Stimulated activated CD8-positive, alpha-beta memory T cell treated with anti-CD3 and anti-CD28 coated beads, Interleukin-7, amount 100 ng/mL, for 1 hour (primary cell): ENCODE results near the gene HHATL.

Experiments used
- DNase-seq, 2 donors: peaks; one replicate each; pipeline ENCODE4 v3.0.0-alpha.2; 2020; ENCODE audit warnings: low read depth in 2 of 2

HHATL gene

DNA sequence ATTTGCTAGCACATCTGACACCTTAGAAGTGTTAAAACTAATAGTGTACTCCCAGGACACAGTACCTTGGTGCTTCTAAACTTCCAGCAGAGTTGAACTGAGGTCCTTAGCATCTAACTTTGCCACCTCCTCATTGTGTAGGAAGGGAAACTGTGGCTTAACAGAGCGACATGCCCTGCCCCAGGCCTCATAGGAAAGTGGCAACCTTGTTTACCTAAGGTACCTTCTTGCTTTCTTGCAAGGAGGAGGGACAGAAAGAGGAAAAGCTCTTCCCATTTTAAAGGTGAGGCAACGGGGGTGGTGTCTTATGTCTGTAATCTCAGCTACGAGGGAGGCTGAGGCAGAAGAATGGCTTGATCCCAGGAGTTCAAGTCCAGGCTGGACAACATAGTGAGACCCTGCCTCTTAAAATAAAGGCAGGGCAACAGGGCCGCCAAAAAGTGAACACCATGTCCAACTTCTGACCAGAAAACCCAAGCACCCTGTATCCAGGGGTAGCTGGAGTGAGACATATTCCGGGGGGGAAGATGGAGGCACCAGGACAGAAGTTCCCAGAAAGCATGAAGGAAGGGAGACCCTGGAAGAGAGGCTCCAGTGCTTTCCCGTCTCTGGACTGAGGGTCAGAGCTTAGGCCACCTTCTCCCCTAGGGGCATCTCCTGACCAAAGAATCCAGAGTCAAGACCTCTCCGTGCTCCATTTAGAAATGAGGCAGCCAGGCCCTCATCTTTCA is 17.8 kb downstream of the HHATL start:
- DNase-seq: no peak

- DNase-seq: no peak
Measured at GRCh38 chr3:42683875-42684598, 18.6 kb downstream of the HHATL start.

- DNase-seq: no peak
Measured at GRCh38 chr3:42682301-42683070, 20.1 kb downstream of the HHATL start.

- no peak for DNase-seq
Measured at GRCh38 chr3:42681361-42682038, 21.1 kb downstream of the HHATL start.

DNA sequence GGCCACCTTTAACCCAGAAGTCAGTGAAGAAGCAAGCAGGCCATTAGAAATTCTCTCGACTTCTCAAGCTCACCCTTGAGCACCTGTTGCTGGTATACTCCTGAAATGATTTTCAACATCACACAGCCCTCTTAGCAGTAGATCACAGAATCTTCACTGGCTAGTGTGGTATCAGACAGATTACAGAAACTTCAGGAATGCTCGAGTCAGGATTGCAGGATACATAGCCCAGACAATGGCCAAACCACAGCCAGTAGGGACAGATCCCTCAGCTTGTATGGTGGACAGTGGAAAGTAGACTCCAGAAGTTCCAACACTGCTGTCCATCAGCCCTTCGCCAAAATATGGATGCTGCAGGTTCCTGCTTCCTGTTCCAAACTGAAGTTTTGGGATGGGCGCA is 21.8 kb downstream of the HHATL start:
- DNase-seq: no peak

DNA sequence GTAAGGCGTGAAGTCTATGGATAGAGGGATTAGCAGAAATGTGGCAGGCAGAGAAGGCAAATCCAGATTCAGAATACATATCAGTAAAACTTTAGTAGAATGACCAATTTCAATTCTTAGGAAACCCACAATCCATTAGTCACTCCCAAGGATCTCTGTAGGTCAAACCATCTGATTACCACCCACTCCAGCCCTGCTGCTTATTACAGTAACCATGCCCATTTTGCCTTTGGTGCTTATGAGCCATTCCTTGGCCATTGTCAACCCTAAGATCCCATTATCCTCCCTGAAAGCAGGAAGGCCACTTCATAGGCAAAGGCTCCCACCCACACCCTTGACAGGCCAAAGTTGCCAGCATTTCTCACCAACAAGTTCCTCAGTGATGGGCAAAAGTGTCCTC is 22.3 kb downstream of the HHATL start:
- DNase-seq: no peak

- DNase-seq: no peak
Measured at GRCh38 chr3:42678447-42678846, 24.2 kb downstream of the HHATL start.

- no peak for DNase-seq
Measured at GRCh38 chr3:42675909-42676308, 26.7 kb downstream of the HHATL start.

- no peak for DNase-seq
Measured at GRCh38 chr3:42674146-42674545, 28.5 kb downstream of the HHATL start.

GRCh38 chr3:42673082-42673481 is 29.5 kb downstream of the HHATL start:
- no peak for DNase-seq

DNA sequence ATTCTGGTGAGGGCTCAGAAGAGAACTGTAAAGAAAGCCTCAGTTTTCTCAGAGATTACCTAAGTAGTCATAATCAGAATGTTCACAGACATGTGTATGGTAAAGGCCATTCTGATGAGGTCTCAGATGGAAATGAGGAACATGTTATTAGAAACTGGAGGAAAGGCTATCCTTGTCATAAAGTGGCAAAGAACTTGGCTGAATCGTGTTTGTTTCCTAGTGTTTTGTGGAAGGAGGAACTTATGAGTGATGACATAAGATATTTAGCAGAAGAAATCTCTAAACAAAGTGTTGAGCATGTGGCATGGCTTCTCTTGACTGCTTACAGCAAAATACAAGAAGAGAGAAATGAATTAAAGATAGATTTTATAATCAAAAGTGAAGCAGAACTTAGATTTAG is 30.1 kb downstream of the HHATL start:
- no peak for DNase-seq

GRCh38 chr3:42670670-42671069 is 31.9 kb downstream of the HHATL start:
- no peak for DNase-seq

DNA sequence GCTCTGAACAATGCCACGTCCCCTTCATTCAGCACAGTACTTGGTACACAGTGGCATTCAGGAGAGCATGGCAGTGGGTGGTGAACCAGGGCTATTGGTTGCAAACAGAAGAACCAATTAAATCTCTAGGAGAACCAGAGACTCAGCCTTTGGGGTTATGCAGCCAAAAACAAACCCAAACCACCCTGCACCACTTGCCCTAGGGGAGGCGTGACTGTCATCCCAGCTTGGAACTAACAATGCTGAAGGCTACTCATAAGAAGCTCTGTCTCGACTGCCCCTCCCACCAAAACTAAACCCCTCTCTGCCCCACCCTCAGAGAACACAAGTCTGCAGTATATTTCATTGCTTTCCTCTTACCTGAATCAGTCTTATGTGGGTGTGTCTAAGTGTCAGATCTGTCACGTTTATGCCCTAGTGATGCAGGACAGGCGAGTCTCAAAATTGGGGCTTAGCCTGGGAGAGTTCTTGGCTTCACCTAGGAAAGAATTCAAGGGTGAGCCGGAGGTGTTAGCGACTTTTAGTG is 32.5 kb downstream of the HHATL start:
- DNase-seq: no peak

DNA sequence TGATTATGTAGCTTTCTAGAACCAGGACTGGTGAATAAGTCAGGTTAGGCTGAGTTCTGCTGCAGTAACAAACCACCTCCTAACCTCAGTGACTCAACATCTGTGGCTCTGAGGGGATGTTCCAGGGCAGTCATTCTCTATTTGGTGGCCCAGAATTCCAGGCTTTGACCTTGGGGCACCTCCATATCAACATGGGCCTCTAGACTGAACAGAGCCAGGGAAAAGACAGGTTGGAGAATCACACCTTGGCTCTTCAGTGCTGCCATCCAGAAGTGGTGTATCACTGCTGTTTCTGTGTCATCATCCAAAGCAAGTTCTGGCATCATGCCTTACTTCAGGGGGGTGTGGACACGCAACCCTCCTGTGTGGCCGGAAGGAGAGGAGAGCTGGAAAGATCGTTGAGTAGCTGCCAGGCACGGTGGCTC is 33.8 kb downstream of the HHATL start:
- DNase-seq: no peak

GRCh38 chr3:42668413-42668760 is 34.2 kb downstream of the HHATL start:
- no peak for DNase-seq

- DNase-seq: no peak
Measured at GRCh38 chr3:42667523-42668412, 34.8 kb downstream of the HHATL start.

DNA sequence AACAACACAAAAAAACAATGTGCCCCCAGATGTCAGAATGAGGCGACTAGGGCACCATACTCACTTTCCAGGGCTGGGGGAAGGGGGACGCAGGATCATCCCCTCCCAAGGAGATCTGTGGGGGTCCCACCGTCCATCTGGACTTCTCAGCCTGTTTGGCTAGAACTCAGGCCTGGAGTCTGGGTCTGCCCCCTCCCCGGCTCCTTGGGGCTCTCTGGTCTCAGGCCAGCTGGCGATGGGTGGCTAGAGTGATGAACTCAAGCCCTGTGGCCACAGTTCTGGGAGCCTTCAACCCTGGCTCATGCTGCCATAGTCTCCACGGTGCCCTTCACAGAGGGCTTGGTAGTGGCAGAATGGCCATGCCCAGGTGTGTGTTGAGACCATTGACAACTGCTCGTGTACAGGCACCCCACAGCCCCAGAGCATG is 35.5 kb downstream of the HHATL start:
- no peak for DNase-seq

- no peak for DNase-seq
Measured at GRCh38 chr3:42666577-42666998, 36.0 kb downstream of the HHATL start.

DNA sequence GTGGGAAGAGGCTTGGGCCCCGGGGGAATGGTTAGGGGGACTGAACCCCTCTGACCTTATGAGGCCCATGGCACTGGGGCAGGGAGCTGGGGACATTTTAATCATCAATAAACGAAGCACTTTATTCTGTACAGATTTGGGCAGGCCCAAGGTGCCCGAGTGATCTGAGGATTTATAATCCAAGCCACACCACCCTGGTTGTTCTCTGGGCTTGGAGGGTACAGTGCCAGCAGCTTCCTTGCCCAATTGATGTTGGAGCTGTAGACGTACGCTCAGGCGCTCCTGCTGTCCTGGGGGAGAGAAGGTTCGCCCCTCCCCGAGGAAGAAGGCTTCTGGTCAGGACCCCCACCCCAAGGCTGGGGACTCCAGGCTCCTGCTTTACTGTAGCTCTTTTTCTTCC is 36.6 kb downstream of the HHATL start:
- DNase-seq: no peak

GRCh38 chr3:42665050-42665878 is 37.3 kb downstream of the HHATL start:
- DNase-seq: no peak
